Glutamatergic neuron (in vitro differentiated cells): ENCODE results near the gene ZMYND19. TPM values are rescaled to one million over a fixed set of nuclear protein-coding genes. Genes with fewer than 3 reads are reported as not detected.
"Not testable (repeated sequence)": the region's sequence is repeated elsewhere in the genome, so short reads cannot be mapped to it uniquely, and the experiment has no call there.

ENCODE experiments used
- DNase-seq: peaks from one replicate; pipeline ENCODE4 v3.0.0; 2022
- H3K27ac Mint-ChIP-seq: one replicate; pipeline ENCODE4 v1.8.0; 2020; ENCODE audit warnings: mild to moderate bottlenecking, mixed read lengths, inconsistent platforms; ENCODE audit not compliant: unreplicated experiment
- H3K27me3 Mint-ChIP-seq: one replicate; pipeline ENCODE4 v1.8.0; 2020; ENCODE audit warnings: mild to moderate bottlenecking, moderate library complexity, mixed read lengths, inconsistent platforms; ENCODE audit not compliant: unreplicated experiment
- H3K36me3 Mint-ChIP-seq: one replicate; pipeline ENCODE4 v1.8.0; 2020; ENCODE audit warnings: mild to moderate bottlenecking, mixed read lengths, inconsistent platforms; ENCODE audit not compliant: unreplicated experiment
- H3K4me1 Mint-ChIP-seq: one replicate; pipeline ENCODE4 v1.8.0; 2020; ENCODE audit warnings: mild to moderate bottlenecking, low read depth, mixed read lengths, inconsistent platforms; ENCODE audit not compliant: unreplicated experiment
- H3K4me3 Mint-ChIP-seq: one replicate; pipeline ENCODE4 v1.8.0; 2020; ENCODE audit warnings: mild to moderate bottlenecking, mixed read lengths, inconsistent platforms; ENCODE audit not compliant: unreplicated experiment
- H3K9me3 Mint-ChIP-seq: one replicate; pipeline ENCODE4 v1.8.0; 2020; ENCODE audit warnings: mild to moderate bottlenecking, moderate library complexity, mixed read lengths, inconsistent platforms; ENCODE audit not compliant: unreplicated experiment
- total RNA-seq: library from RNA; stranded (reverse); fragmentation: NEBNext Ultra II Directional; extraction: Animal tissue kit (Norgen Biotek cat#: 25700); gene quantifications from one replicate; pipeline ENCODE4 v1.2.1, GENCODE V29; 2021; ENCODE audit not compliant: unreplicated experiment
- TF ChIP-seq, protein P1 (sequence below): fragments of 200-600 bp; sonication (generic); IDR thresholded peaks from one replicate; pipeline ENCODE4 v1.5.0; 2021; ENCODE audit not compliant: partially characterized antibody, unreplicated experiment

The ZMYND19 gene
- total RNA-seq, 1 donor from 2014 or later, result 33.9 TPM

GRCh38 chr9:137626464-137626863, 36.2 kb upstream of the ZMYND19 start:
- Mint-ChIP-seq H3K4me1 (peaks cover 4% of the 10 kb centered on the region), H3K27me3 (peaks cover 6% of the 10 kb centered on the region), H3K9me3 (peaks cover 3% of the 10 kb centered on the region), H3K36me3 (no peaks in the 10 kb centered on the region), H3K27ac (no peak overlapping the region), H3K4me3 (no peak overlapping the region)
- DNase-seq, result no peak
- TF ChIP-seq, protein P1, sequence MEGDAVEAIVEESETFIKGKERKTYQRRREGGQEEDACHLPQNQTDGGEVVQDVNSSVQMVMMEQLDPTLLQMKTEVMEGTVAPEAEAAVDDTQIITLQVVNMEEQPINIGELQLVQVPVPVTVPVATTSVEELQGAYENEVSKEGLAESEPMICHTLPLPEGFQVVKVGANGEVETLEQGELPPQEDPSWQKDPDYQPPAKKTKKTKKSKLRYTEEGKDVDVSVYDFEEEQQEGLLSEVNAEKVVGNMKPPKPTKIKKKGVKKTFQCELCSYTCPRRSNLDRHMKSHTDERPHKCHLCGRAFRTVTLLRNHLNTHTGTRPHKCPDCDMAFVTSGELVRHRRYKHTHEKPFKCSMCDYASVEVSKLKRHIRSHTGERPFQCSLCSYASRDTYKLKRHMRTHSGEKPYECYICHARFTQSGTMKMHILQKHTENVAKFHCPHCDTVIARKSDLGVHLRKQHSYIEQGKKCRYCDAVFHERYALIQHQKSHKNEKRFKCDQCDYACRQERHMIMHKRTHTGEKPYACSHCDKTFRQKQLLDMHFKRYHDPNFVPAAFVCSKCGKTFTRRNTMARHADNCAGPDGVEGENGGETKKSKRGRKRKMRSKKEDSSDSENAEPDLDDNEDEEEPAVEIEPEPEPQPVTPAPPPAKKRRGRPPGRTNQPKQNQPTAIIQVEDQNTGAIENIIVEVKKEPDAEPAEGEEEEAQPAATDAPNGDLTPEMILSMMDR, result no peak

DNA sequence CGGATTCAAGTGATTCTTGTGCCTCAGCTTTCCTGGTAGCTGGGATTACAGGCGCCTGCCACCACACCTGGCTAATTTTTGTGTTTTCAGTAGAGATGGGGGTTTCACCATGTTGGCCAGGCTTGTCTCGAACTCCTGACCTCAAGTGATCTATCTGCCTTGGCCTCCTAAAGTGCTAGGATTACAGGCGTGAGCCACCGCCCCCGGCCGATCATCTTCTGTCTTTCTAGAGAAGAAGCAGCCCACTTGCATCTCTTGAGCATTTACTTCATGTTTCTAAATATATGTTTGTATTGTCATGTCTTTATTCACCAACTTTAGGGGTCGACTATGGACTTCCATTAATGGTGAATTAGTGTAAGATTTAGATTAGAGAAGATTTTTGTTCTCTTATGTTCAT, 31.9 kb upstream of the ZMYND19 start:
- H3K27ac Mint-ChIP-seq, H3K4me1 Mint-ChIP-seq, H3K36me3 Mint-ChIP-seq, DNase-seq, H3K4me3 Mint-ChIP-seq: not testable (repeated sequence)
- Mint-ChIP-seq H3K27me3 (peaks cover 15% of the 10 kb centered on the region), H3K9me3 (peaks cover 21% of the 10 kb centered on the region)

DNA sequence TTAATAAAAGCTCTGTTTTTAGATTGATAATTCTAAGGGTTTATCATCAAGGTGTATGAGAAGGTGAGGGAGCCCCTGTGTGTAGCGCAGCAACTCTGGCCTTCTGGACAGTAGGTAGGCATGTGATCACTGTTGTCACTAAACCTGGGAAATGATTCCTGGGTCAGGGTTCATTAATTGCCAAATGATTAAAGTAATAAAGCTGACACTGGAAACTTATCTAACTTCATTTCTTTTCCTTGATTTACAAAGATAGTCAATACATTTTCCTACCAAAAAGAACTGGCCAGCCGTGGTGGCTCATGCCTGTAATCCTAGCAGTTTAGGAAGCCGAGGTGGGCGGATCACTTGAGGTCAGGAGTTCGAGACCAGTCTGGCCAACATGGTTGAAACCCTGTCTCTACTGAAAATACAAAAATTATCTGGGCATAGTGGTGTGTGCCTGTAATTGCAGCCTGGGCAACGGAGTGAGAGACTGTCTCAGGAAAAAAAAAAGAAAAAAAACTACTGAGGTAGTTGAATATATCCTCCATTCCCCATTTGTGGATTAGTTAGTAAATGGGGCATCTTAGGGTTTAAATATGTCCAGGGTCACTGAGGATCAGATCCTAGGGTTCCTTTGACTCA, 30.9 kb upstream of the ZMYND19 start:
- H3K4me3 Mint-ChIP-seq, result peak overlapping the region; percentile 99
- H3K27ac Mint-ChIP-seq, result no peak overlapping the region
- H3K4me1 Mint-ChIP-seq, result peaks cover 8% of the 10 kb centered on the region
- H3K27me3 Mint-ChIP-seq, result peaks cover 16% of the 10 kb centered on the region
- H3K9me3 Mint-ChIP-seq, result peaks cover 21% of the 10 kb centered on the region
- no peaks in the 10 kb centered on the region for H3K36me3 Mint-ChIP-seq
- no peak for DNase-seq
- TF ChIP-seq, protein P1, result peak; percentile 62

GRCh38 chr9:137620581-137620980, 30.3 kb upstream of the ZMYND19 start:
- Mint-ChIP-seq H3K9me3 (peaks cover 21% of the 10 kb centered on the region), H3K27me3 (peaks cover 15% of the 10 kb centered on the region), H3K4me3 (peak overlapping the region; percentile 99), H3K4me1 (peaks cover 8% of the 10 kb centered on the region), H3K36me3 (no peaks in the 10 kb centered on the region), H3K27ac (no peak overlapping the region)
- TF ChIP-seq, protein P1, result no peak
- DNase-seq, result no peak

- Mint-ChIP-seq H3K9me3 (peaks cover 20% of the 10 kb centered on the region), H3K27me3 (peaks cover 13% of the 10 kb centered on the region), H3K4me1 (peaks cover 8% of the 10 kb centered on the region), H3K36me3 (no peaks in the 10 kb centered on the region), H3K4me3 (peak overlapping the region; percentile 99), H3K27ac (peak overlapping the region; percentile 81)
- no peak for DNase-seq
- TF ChIP-seq, protein P1, result no peak
Observed at GRCh38 chr9:137620048-137620405, 29.7 kb upstream of the ZMYND19 start.
